ENCODE measurements around the gene TEX35. TPM values are rescaled to one million over a fixed set of nuclear protein-coding genes. Genes with fewer than 3 reads are reported as not detected.

The TEX35 gene
- total RNA-seq, 2 experiments from 2014 or later = not detected

- H2AFZ ChIP-seq (ENCODE audit: low read length) = no peak overlapping the region
- ChIA-PET POLR2A (interaction anchor here (0.7 to 1.9 kb wide), 7 partner anchors 9 to 64 kb away, joined by 3 to 7 read pairs (median 4); no protein-coding TSS in a partner anchor), CTCF (ENCODE audit: unreplicated experiment) (no interaction called here)
- TF ChIP-seq, protein P1, sequence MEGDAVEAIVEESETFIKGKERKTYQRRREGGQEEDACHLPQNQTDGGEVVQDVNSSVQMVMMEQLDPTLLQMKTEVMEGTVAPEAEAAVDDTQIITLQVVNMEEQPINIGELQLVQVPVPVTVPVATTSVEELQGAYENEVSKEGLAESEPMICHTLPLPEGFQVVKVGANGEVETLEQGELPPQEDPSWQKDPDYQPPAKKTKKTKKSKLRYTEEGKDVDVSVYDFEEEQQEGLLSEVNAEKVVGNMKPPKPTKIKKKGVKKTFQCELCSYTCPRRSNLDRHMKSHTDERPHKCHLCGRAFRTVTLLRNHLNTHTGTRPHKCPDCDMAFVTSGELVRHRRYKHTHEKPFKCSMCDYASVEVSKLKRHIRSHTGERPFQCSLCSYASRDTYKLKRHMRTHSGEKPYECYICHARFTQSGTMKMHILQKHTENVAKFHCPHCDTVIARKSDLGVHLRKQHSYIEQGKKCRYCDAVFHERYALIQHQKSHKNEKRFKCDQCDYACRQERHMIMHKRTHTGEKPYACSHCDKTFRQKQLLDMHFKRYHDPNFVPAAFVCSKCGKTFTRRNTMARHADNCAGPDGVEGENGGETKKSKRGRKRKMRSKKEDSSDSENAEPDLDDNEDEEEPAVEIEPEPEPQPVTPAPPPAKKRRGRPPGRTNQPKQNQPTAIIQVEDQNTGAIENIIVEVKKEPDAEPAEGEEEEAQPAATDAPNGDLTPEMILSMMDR (conservative IDR thresholded peaks at IDR 0.05; ENCODE audit: low read length) = no peak
- TF ChIP-seq EZH2phosphoT487 (IDR thresholded peaks at IDR 0.05; ENCODE audit: borderline replicate concordance, low read depth, low read length) = no peak
- BruUV-seq (replicated peaks) = no TSS peak
- H4K20me1 ChIP-seq (ENCODE audit: insufficient read depth, low read length) = no peaks in the 10 kb centered on the region
- intact Hi-C loops (cut with micrococcal nuclease; ENCODE audit: unreplicated experiment) = no loop called here
- H3K9me2 ChIP-seq (ENCODE audit: insufficient read depth, low read length) = no peaks in the 10 kb centered on the region
- H3K79me2 ChIP-seq (ENCODE audit: insufficient read depth, low read depth, low read length) = no peaks in the 10 kb centered on the region
- H3K9me3 ChIP-seq (ENCODE audit: low read length) = peaks cover 13% of the 10 kb centered on the region; the same call in 1 of the 2 replicates
- H3K4me1 ChIP-seq (ENCODE audit: insufficient read depth, low read length, poor library complexity, severe bottlenecking) = peaks cover 18% of the 10 kb centered on the region
- peaks cover 19% of the 10 kb centered on the region for H3K36me3 ChIP-seq (ENCODE audit: insufficient read depth, low read length)
- H3K4me2 ChIP-seq (ENCODE audit: low read length) = no peak overlapping the region
- no peak overlapping the region for H3K4me3 ChIP-seq (ENCODE audit: low read depth, low read length, poor library complexity, severe bottlenecking)
- H3K27ac ChIP-seq (ENCODE audit: low read depth, low read length, poor library complexity, severe bottlenecking) = no peak overlapping the region
- DNase-seq (ENCODE audit: low spot score) = no peak
Measured at GRCh38 chr1:178563099-178563820, 50.4 kb downstream of the TEX35 start.

DNA sequence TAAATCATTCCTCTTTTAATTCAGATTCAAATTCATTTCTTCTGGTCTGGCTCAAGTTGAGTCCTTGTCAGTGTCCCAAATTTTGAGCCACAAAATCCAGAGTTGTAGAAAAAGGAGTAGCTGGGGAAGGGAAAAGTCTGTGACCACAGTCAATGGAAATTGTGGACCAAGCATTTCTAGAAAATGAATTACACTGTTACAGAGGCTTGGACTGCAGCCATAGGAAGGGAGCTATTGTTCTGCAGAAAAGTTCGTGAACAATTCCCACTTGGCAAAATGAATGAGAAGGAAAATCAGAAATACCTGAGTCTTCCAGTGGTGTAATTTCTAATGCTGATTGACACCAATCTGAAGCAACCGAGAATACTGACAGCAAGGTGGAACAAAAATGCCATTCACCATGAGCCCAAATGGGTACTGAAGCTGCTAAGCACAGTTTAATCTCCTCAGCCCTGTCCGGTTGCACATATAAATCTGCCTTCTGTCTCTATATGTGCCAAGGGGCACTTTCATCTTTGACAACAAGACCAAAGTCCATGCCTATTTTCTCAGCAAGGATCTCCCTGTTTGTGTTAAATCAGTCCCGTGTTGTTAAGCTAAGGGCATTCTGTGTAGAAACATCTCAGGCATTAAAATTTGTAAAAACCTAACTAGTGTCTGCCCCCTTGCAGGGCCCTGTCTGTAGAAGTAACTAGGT is 51.3 kb downstream of the TEX35 start:
- H3K4me3 ChIP-seq (ENCODE audit: low read depth, low read length, poor library complexity, severe bottlenecking) = no peak overlapping the region
- CTCF ChIA-PET (ENCODE audit: unreplicated experiment) = no interaction called here

More for the DNA sequence above, 51.3 kb downstream of the TEX35 start:
- H2AFZ ChIP-seq (ENCODE audit: low read length) = no peak overlapping the region
- no peak overlapping the region for H3K27ac ChIP-seq (ENCODE audit: low read depth, low read length, poor library complexity, severe bottlenecking)
- TF ChIP-seq EZH2phosphoT487 (IDR thresholded peaks at IDR 0.05; ENCODE audit: borderline replicate concordance, low read depth, low read length) = no peak
- TF ChIP-seq, protein P1 (conservative IDR thresholded peaks at IDR 0.05; ENCODE audit: low read length) = no peak
- H3K4me2 ChIP-seq (ENCODE audit: low read length) = no peak overlapping the region
- POLR2A ChIA-PET = interaction anchor here (0.7 to 1.8 kb wide), 9 partner anchors 9 to 188 kb away, joined by 3 to 8 read pairs (median 4); no protein-coding TSS in a partner anchor
- H3K9me3 ChIP-seq (ENCODE audit: low read length) = peaks cover 13% of the 10 kb centered on the region; the same call in 1 of the 2 replicates
- no TSS peak for BruUV-seq (replicated peaks)
- peaks cover 24% of the 10 kb centered on the region for H3K36me3 ChIP-seq (ENCODE audit: insufficient read depth, low read length)
- no peaks in the 10 kb centered on the region for H3K79me2 ChIP-seq (ENCODE audit: insufficient read depth, low read depth, low read length)
- intact Hi-C loops (cut with micrococcal nuclease; ENCODE audit: unreplicated experiment) = no loop called here
- H3K4me1 ChIP-seq (ENCODE audit: insufficient read depth, low read length, poor library complexity, severe bottlenecking) = peaks cover 18% of the 10 kb centered on the region
- no peaks in the 10 kb centered on the region for H4K20me1 ChIP-seq (ENCODE audit: insufficient read depth, low read length)
- no peaks in the 10 kb centered on the region for H3K9me2 ChIP-seq (ENCODE audit: insufficient read depth, low read length)
- DNase-seq (ENCODE audit: low spot score) = no peak
